Body of pancreas (tissue), 4 donors: ENCODE results near the gene GNAS-AS1.

Source experiments
- CTCF ChIP-seq, 7 experiments: fragments of 450-650 bp in 4 of 7; fragments of 200-600 bp in 3 of 7; sonication (generic) in 3 of 7; IDR thresholded peaks; one replicate each; pipeline ENCODE4 v1.5.1; 2016 to 2019; ENCODE audit warnings: antibody characterized with exemption in 7 of 7
- POLR2A ChIP-seq, 3 donors: fragments of 450-650 bp; IDR thresholded peaks; one replicate each; pipeline ENCODE4 v1.6.1; 2016; ENCODE audit warnings: antibody characterized with exemption in 3 of 3, mild to moderate bottlenecking in 2 of 3

GRCh38 chr20:58880994-58881752 is 30.5 kb upstream of the GNAS-AS1 start:
- TF ChIP-seq CTCF (IDR thresholded peaks at IDR 0.05) (peak in 1 of 7 experiments; percentile 9), POLR2A (IDR thresholded peaks at IDR 0.05) (no peak)
